Measurements from ENCODE around the gene AMER2.

AMER2 gene

DNA sequence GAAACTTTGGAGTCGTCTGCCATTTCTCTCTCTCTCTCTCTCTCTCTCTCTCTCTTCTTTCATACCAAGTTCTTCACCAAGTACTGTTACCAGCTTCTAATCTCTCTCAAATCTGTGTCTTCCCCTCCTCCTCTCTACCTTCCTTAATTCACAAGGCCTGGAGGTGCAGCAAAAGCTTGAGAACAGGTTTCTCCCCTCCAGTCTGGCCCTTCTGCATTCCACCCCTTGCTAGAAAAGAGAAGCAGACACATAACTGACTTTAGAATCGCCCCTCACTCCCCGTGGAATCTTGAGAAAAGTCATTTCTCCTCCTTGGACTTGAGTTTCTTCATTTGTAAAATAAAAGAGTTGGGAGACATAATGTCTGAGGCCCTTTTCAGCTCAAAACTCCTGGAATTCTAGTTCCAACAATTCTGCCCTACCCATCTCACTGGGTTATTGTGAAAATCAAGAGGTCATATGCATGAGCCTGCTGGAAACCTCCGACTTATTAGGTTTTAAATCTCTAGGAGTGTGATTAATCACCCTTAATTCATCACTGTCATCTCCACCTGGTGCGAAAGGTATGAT, 20.4 kb downstream of the AMER2 start:
- DNase-seq (ENCODE audit: low read depth in 2 of 2), result no peak

DNA sequence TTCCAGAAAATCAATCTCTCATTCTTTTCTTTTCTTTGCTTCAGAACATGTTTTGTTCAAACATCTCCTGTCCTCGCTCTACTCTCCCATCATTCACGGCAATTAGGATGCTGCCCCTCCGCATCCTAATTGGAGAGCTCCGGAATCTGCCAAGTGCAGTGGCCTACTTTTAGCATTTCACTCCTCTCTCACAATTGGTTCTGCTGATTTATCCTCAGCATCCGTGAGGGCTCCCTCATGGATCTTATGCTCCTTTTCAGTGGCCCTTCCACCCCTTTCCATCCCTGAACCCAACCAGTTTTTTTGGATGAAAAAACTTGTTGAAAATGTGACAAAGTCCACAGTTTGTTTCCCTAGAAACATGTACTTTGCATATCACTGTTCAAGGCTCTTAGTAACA, 22.4 kb downstream of the AMER2 start:
- no peak for DNase-seq (ENCODE audit: low read depth in 2 of 2)

DNA sequence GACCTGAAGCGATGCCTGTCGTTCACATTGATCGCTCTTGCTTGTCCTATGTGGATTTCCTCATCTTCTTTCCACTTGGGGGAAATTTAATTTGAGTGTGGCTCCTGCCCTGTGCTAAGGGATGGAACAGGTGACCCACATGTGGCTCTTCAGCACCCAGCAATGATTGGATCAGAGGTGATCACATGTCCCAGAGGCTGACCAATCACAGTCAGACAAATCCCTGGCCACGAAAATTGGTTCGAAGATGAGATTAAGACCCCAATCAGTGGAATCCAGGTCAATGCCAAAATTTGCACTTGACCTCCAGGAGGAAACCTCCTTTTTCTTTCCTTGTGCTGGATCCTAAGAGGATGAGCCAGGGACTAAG, 23.7 kb downstream of the AMER2 start:
- DNase-seq (ENCODE audit: low read depth in 2 of 2), result no peak

DNA sequence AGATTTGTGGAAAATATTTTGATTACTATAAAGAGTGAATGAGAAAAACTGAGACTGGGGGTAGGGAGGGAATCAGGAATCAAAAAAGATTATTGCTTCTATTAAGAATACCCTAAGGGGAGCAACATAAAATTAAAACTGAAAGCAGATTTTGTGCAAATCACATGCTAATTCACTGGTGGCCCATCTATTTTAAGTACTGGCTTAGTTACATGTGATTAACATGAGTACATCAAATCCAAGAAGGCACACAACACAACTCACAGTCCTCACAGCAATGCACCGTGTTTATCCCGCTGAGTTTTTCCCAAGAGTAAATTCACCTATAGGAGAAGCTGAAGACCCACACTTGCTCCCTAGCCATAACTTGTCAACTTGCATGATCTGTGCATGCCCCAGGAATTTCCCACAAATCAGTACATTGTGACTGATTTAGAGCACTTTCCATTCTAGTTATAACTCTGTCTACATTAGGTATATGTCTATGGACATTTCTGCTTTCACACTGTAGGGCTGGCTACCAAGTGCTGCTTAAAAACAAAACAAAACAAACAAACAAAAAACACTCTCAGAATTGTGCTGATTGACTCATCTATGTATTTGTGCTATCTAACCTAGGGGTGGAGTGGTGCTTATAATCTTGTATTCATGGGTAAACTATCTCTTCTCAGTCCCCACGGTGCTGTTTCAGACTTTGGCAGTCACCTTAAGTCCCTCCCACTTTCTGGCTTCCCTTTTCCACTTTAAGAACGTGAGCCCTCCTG, 24.3 kb downstream of the AMER2 start:
- DNase-seq (ENCODE audit: low read depth in 2 of 2), result no peak

DNA sequence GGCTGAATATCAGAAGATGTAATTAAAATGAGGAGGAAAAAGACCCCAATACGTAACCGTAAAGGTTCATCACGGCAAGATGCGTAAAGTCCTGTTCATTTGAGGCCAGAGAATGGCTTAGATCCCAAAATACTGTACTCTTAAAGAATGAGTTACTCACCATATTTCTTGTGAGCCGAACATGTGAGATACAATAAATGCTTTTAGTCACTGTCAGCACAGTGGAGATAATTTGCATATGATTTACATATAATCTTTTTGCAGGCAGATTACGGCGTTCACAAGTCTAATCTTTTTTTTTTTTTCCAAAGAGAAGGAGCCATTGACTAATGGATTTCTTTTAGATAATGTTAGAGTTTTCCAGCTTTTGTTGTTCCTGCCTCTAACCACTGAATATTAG, 28.4 kb downstream of the AMER2 start:
- DNase-seq (ENCODE audit: low read depth in 2 of 2), result no peak

DNA sequence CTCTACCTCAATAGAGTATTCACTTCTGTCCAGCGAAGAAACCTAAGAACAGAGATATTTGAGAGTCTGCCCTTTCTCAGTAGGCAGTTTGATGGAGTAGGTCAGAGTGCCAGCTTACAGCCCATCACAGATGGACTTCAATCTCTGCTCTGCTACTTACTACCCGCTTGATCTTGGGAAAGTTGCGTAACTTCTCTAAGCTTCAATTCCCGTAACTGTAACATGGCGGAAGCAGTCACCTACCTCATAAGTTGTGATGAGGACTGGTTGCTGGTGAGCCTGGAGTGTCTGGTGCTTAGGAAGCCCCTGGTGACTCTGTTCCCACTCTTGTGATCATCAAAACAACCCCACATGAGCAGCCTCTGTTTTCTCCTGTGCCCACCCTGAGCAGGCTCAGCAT, 31.0 kb downstream of the AMER2 start:
- no peak for DNase-seq (ENCODE audit: low read depth in 2 of 2)

DNA sequence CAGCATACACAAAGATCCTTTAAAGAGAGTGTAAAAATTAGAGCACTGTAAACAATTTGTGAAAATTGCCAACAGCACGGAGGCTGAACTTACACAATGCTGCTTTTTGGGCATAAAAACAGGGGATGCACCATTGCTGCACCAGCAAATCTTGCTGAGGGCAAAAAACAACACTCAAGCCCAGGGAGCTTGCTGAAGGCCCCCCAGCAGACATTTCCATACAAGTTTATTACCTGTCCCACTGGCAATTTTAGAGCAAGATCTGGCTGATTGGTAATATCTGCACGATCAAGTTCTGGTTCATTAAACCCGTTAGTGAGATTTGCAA, 34.3 kb downstream of the AMER2 start:
- DNase-seq (ENCODE audit: low read depth in 2 of 2), result no peak

DNA sequence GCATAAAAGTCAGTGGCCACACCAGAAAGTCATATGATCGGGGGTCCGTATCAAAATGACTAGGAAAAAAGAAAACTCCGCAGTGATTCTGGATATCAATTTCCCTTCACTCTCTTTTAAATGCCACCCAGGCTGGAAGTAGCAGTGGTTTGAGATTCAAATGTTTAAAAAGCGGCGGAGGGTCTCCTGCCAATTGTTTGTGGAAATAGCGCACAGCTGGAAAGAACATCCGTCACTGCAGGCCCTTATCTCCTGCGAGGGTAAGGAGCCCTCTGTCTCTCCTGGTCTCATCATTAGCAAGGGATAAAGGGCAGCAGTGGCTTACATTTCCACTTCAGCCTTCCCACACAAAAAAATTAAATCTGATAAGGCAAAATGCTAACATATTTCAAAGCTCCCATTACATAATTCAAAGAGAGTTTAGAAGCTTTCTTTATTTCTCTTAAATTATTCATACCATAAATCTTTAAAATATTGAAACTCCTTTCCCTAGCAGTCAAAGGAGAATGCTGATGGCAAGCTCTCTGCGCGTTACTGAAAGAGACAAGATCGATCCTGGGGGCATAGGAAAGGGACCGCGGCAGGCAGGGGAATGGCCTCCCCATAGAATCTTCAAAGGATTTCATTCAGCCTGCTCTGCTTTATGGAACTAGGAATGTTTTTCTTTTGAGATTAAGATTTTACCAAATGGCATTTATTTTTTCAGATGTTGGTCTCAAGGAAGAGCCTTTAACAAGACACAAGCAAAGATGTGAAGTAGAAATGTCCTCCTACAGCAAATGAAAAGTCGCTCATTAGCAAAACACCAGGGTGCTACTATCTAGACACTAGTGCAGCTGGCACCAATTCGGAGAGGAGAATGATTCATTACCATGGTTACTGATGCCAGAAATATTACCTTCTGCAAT, 35.0 kb downstream of the AMER2 start:
- DNase-seq (ENCODE audit: low read depth in 2 of 2), result no peak

DNA sequence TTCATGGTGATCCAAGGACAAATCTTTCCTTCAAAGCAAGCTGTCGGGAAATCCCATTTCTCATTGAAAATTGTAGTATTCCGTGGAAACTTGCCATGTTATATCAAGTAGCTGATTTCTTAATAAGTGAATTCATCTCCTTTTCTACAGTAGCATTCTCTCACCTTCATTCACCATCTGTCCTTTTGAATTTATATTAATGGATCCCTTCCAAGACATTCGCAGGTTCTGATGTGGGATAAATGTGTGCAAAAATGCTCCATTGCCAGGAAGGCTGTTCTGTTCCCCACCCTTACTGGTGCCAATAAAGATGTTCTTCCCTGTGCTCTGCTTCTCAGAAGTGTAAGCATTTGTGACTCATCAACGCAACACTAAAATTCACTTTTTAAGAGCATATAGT, 36.2 kb downstream of the AMER2 start:
- DNase-seq (ENCODE audit: low read depth in 2 of 2), result no peak

DNA sequence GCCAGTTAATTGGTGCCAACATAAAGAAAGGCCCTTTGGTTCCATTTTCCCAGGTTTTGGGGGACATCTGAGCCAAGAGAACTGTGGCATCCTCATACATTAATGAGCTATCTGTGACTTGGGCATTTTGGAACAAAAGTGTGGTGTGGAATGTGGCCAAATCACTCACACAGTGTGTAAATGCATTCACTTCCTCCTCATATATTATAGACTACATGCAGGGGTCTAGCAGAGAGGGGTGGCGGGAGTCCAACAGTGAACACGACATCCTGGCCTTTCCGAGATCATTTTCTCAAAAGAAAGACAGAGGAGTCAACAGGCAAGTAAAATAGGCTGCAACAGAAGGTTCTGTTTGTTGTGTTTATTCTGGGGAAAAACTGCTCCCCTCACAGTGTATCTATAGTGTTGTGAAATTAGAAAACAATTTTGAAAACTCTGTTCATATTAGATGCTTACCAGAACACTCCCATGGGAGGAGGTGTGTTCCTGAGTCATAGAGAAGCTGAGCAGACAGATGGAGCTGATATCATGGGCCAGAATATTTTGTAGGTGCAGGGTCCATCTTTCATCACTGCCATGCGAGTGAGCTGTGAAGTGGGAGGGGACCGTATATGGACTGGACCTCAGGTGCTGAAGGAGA, 39.2 kb downstream of the AMER2 start:
- DNase-seq (ENCODE audit: low read depth in 2 of 2), result no peak

DNA sequence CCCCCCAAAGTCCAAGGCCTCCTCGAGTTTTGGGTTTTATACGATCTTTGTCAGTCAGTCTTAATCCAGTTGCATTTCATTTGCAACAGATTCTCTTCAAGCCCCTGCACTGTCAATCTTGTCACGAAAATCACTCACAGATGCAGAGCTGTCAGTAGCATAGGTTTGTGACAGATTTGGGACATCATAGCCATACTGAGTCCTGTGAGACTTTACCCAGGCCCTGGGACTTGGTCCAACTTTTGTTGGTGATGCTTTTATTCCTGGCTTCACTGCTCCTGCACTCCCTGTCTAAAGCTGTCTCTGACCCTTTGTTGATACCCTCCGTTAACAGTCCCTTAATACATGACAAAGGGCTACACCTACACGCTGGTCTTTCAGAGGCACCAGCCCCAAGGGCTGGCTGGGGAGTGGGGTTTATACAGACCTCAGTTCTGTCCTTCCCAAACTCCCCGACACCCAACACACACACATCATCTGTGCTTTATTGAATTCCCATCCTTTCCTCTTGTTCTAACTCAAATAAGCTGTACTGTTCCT, 40.1 kb downstream of the AMER2 start:
- no peak for DNase-seq (ENCODE audit: low read depth in 2 of 2)

DNA sequence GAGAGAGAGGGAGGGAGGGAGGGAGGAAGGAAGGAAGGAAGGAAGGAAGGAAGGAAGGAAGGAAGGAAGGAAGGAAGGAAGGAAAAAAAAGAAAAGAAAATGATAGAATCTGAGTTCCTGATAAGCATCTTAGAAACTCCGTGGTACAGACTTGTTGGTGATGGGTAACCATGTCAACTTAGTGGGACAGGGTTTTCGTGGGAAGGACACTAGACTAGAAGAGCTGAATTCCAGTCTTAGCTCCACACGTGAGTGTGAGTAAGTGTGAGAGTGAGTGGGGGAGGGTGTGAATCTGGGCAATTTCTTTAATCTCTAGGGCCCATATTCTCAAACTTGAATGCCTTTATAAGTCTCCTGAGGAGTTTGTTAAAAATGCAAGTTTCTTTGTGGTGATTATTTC, 41.1 kb downstream of the AMER2 start:
- DNase-seq (ENCODE audit: low read depth in 2 of 2), result no peak

DNA sequence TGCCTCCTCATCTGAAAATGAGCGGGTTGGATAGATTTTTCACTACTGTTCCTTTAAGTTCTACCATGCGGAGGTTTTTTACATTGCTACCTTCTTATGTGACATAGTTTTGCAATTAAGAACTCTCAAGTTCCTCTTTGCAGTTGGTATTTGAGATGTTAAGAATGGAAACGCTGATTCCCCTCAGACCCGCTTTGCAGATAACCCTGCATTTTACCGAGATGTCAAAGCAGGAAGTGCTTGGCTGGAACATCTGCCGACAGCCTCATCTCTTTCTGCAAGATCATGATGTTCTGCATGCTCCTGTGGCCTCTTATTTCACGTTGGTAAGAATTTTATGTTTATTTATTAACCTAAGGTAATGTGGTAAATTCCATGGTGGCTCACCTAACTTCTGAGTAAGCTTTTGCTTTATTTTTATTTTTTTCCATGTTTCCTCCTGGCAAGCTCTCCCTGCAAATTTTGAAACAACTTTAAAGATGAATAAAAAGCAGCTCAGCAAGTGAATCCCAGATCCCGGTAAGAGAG, 53.6 kb downstream of the AMER2 start:
- no peak for DNase-seq (ENCODE audit: low read depth in 2 of 2)

DNA sequence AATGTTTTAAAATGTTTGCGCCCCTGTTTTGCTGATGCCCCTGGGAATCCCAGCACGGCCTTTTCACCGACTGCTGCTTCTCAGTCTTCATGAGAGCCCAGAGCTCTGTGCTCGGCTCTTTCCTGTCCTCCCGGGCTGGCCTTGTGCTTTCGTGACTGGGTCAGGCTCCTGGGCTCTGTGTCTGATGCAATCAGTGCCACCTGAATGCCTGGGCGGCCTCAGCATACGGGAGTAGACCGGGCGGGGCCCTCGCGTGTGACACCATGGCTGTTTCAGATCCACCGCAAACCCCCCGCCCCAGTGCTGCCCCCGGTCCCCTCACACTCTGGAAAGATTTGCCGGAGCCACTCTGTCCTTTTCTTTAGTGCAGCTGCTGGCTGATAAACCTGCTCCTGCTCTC, 54.8 kb downstream of the AMER2 start:
- no peak for DNase-seq (ENCODE audit: low read depth in 2 of 2)

DNA sequence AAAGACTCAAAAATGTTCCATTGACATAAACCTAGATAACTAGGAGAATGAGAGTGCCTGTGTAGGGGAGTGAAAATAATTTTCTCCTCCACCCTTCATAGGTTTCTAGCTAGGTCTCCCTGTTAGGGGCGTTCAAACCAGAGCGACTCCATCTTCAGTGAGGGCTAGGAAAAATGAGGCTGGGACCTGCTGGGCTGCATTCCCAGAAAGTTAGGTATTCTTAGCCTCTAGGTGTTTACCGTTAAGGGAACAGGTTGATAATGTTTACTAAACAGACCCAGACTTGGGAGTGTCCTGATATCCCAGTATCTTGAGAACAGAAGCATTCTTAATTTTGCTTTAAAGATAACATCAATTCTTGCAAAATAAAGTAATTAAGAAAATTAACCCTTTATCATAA, 56.0 kb downstream of the AMER2 start:
- DNase-seq (ENCODE audit: low read depth in 2 of 2), result no peak

DNA sequence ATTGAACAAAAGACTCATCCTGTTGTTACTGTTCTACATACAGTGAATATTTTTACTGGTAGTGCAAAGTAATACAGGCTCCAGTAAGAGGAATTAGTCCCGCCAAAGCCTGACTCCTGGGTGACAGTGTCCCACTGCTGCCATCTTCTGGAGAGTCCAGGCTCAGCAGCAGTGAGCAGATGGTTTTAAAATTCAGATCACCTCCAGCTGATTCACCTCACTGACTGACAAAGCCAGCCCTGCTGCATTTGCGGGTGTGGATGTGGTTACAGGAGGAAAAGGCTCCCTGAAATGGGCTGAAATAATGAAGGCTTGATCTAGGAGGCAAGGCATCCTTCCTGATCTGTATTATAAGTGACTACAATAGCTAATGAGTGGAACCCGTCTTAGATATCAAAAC, 57.9 kb downstream of the AMER2 start:
- peak; percentile 25 to 53 for DNase-seq (ENCODE audit: low read depth in 2 of 2)

DNA sequence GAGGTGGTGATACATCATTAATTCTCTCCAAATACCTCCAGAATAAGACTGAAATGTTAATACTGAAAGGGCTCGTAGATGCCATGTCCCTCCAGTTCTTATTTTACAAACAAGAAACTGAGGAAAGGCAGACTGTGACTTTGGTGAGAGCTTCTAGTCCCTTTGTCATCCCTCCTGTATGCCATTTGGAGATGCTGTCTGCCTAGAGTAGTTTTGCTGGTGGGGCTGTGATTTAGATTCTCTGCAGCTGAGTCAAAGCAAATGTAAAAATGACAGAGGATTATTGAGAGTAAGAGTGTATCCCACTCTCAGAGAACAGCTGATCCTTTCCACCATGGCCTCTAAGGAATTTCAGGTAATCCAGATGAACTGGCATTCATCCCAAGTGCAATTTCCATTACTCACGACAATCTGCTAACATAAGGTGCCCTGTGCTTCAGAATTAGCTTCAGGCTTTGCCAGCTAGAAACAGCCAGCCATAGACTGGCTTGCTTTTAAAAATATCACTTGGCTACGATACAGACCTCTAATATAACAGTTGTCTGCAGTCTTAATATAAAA, 59.3 kb downstream of the AMER2 start:
- DNase-seq (ENCODE audit: low read depth in 2 of 2), result no peak

Data from activated CD4-positive, alpha-beta T cell treated with anti-CD3 and anti-CD28 coated beads for 24 hours (primary cell).